T-helper 2 cell (primary cell): ENCODE measurements around the gene ABTB1.

Experiments used
- DNase-seq, 5 experiments: peaks; one replicate each; pipeline versions ENCODE4 v3.0.0 to v3.0.0-alpha.2; 2012 to 2022
- total RNA-seq, 2 donors: gene quantifications; one replicate each; lab custom pipeline; 2026; lab: John Stamatoyannopoulos, UW

ABTB1 gene
- 36.2 to 64.5 reads per million in 2 donors for total RNA-seq

- DNase-seq = peak; percentile 72 to 92 (median 80)
These were observed at the start of gene ABTB1 for GRCh38 chr3:127672429-127673190. ABTB1 (plus strand) TSS chr3:127672952; CDS start chr3:127673026, 74 bp downstream.

- DNase-seq = no peak
These were observed 48.7 kb upstream of the ABTB1 start for GRCh38 chr3:127624063-127624462.

- DNase-seq = no peak
These were observed 46.9 kb upstream of the ABTB1 start for GRCh38 chr3:127625821-127626220.

GRCh38 chr3:127628426-127628787 is 44.3 kb upstream of the ABTB1 start:
- no peak for DNase-seq

- DNase-seq = peak in 2 of 5 experiments; percentile 33 to 64
These were observed 43.8 kb upstream of the ABTB1 start, which contains the start of gene PODXL2 for GRCh38 chr3:127628788-127629466. PODXL2 (plus strand) TSS chr3:127629185; CDS start chr3:127629220, 35 bp downstream.

GRCh38 chr3:127629467-127630403 is 43.0 kb upstream of the ABTB1 start:
- DNase-seq = peak in 4 of 5 experiments; percentile 10 to 78 (median 32)

GRCh38 chr3:127630811-127631714 is 41.7 kb upstream of the ABTB1 start:
- DNase-seq = no peak

- DNase-seq = no peak
These were observed 40.5 kb upstream of the ABTB1 start for GRCh38 chr3:127632035-127632820.

GRCh38 chr3:127634653-127635052 is 38.1 kb upstream of the ABTB1 start:
- no peak for DNase-seq

- DNase-seq = peak in 2 of 5 experiments; percentile 31 to 68
These were observed 35.2 kb upstream of the ABTB1 start for GRCh38 chr3:127637546-127637945.

- no peak for DNase-seq
These were observed 34.8 kb upstream of the ABTB1 start for GRCh38 chr3:127637971-127638370.

GRCh38 chr3:127639173-127640041 is 33.3 kb upstream of the ABTB1 start:
- DNase-seq = no peak

GRCh38 chr3:127640042-127640355 is 32.8 kb upstream of the ABTB1 start:
- no peak for DNase-seq

GRCh38 chr3:127644641-127645370 is 27.9 kb upstream of the ABTB1 start:
- DNase-seq = no peak

GRCh38 chr3:127645371-127646015 is 27.3 kb upstream of the ABTB1 start:
- DNase-seq = no peak

- DNase-seq = no peak
These were observed 26.2 kb upstream of the ABTB1 start for GRCh38 chr3:127646501-127647046.

- DNase-seq = no peak
These were observed 25.4 kb upstream of the ABTB1 start for GRCh38 chr3:127647166-127647844.

- DNase-seq = no peak
These were observed 24.9 kb upstream of the ABTB1 start for GRCh38 chr3:127647845-127648204.
